Measurements from ENCODE around the gene RBMS1. TPM values are rescaled to one million over a fixed set of nuclear protein-coding genes. Genes with fewer than 3 reads are reported as not detected.

Gene RBMS1
- total and polyA plus RNA-seq, 2 donors (not counting 1 experiment from before 2014, with no cell fraction given), result 18.0 to 36.7 TPM

DNA sequence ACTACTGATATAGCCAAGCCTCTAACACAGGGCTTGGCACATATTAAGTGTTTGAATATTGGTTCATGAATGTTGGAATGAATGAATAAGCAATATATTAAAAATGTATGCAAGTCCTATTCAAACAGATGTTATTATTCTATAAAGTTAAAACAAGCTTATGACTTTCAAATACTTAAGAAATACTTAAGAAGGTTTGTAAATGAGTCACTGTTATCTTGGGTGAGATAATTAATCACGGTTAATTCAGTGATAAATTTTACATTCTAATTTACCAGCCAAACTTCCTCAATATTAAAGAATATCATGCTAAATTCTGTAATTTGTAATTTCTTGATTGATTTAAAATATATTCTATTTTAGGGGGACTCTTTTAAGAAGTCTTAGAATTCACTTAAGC lies 74.8 kb downstream of the RBMS1 start:
- H3K4me3 Mint-ChIP-seq, result no peak overlapping the region
- Histone ChIP-seq H2AFZ (ENCODE audit: insufficient read depth, low read depth, low read length, poor library complexity, severe bottlenecking) (no peak overlapping the region), H3K27ac (ENCODE audit: low read length in 2 of 2) (no peak overlapping the region), H4K20me1 (ENCODE audit: control insufficient read depth, insufficient read depth, low read length, poor library complexity, severe bottlenecking) (no peaks in the 10 kb centered on the region), H3K27me3 (replicated peaks in 1 of 4; ENCODE audit: control extremely low read depth in 1 of 4, control insufficient read depth in 3 of 4, insufficient read depth in 4 of 4, low read length in 3 of 4) (no peaks in the 10 kb centered on the region), H3K4me1 (ENCODE audit: control insufficient read depth in 2 of 2, insufficient read depth in 2 of 2, low read length in 2 of 2) (no peaks in the 10 kb centered on the region), H3K4me2 (replicated peaks; ENCODE audit: low read depth, low read length, poor library complexity, severe bottlenecking) (no peak overlapping the region), H3K36me3 (replicated peaks in 1 of 2; ENCODE audit: control extremely low read depth in 1 of 2, control insufficient read depth in 1 of 2, extremely low read depth in 1 of 2, insufficient read depth in 2 of 2, low read length in 1 of 2) (no peaks in the 10 kb centered on the region), H3K4me3 (ENCODE audit: control extremely low read depth in 1 of 5, extremely low read depth in 1 of 5, insufficient read depth in 1 of 5, low read depth in 2 of 5, low read length in 4 of 5) (no peak overlapping the region), H3K9ac (ENCODE audit: low read length) (no peak overlapping the region), H3K9me3 (ENCODE audit: control extremely low read depth in 1 of 3, control insufficient read depth in 2 of 3, insufficient read depth in 1 of 3, low read length in 2 of 3) (no peaks in the 10 kb centered on the region), H3K79me2 (ENCODE audit: control insufficient read depth, insufficient read depth, low read length) (no peaks in the 10 kb centered on the region)
- H3K9me3 Mint-ChIP-seq (ENCODE audit: insufficient read depth), result no peaks in the 10 kb centered on the region
- ChIA-PET CTCF (interaction anchor here (2.4 kb wide), 1 partner anchor 11 kb away, joined by 12 read pairs; no protein-coding TSS in a partner anchor), POLR2A (no interaction called here)
- peaks cover 13% of the 10 kb centered on the region for H3K27me3 Mint-ChIP-seq
- no peak for TF ChIP-seq EZH2 (IDR thresholded peaks at IDR 0.05; ENCODE audit: borderline replicate concordance, insufficient read depth, low read depth, low read length, poor library complexity, severe bottlenecking)
- TF ChIP-seq, protein P1, sequence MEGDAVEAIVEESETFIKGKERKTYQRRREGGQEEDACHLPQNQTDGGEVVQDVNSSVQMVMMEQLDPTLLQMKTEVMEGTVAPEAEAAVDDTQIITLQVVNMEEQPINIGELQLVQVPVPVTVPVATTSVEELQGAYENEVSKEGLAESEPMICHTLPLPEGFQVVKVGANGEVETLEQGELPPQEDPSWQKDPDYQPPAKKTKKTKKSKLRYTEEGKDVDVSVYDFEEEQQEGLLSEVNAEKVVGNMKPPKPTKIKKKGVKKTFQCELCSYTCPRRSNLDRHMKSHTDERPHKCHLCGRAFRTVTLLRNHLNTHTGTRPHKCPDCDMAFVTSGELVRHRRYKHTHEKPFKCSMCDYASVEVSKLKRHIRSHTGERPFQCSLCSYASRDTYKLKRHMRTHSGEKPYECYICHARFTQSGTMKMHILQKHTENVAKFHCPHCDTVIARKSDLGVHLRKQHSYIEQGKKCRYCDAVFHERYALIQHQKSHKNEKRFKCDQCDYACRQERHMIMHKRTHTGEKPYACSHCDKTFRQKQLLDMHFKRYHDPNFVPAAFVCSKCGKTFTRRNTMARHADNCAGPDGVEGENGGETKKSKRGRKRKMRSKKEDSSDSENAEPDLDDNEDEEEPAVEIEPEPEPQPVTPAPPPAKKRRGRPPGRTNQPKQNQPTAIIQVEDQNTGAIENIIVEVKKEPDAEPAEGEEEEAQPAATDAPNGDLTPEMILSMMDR (IDR thresholded peaks at IDR 0.05), result no peak
- intact Hi-C loops (cut with micrococcal nuclease), result no loop called here
- DNase-seq, result no peak
- no CpG with 5 or more reads among the region's 1 CpG for WGBS (ENCODE audit: insufficient coverage)
- H3K27ac Mint-ChIP-seq, result no peak overlapping the region
- ATAC-seq (ENCODE audit: low read depth), result no peak
- H3K4me1 Mint-ChIP-seq, result peaks cover 6% of the 10 kb centered on the region

DNA sequence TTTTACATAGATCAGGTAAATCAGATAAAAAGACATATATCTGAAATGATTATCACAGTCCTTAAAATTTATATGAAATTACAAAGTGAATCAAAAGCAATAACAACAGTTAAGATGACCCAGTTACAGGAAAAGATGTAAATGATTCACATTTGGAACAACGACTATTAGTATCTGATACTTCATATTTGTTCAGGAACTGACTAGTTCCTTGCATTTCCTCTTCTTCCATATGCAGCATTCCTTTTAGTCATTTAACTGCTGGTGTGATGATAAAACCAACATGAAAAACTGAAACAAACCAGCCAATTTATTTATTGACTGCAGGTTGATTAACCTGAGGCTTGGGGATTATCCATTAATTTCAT lies 75.2 kb downstream of the RBMS1 start:
- POLR2A ChIA-PET, result no interaction called here
- no peak overlapping the region for H3K4me3 Mint-ChIP-seq
- no peak overlapping the region for H3K4me2 ChIP-seq (replicated peaks; ENCODE audit: low read depth, low read length, poor library complexity, severe bottlenecking)

More for the DNA sequence above, 75.2 kb downstream of the RBMS1 start:
- no peaks in the 10 kb centered on the region for H3K79me2 ChIP-seq (ENCODE audit: control insufficient read depth, insufficient read depth, low read length)
- ATAC-seq (ENCODE audit: low read depth) (no peak), DNase-seq (no peak)
- TF ChIP-seq, protein P1 (IDR thresholded peaks at IDR 0.05), result no peak
- TF ChIP-seq EZH2 (IDR thresholded peaks at IDR 0.05; ENCODE audit: borderline replicate concordance, insufficient read depth, low read depth, low read length, poor library complexity, severe bottlenecking), result no peak
- WGBS (ENCODE audit: insufficient coverage), result no CpG with 5 or more reads among the region's 1 CpG
- no peak overlapping the region for H3K9ac ChIP-seq (ENCODE audit: low read length)
- no peak overlapping the region for H3K4me3 ChIP-seq (ENCODE audit: control extremely low read depth in 1 of 5, extremely low read depth in 1 of 5, insufficient read depth in 1 of 5, low read depth in 2 of 5, low read length in 4 of 5)
- H2AFZ ChIP-seq (ENCODE audit: insufficient read depth, low read depth, low read length, poor library complexity, severe bottlenecking), result no peak overlapping the region
- no peaks in the 10 kb centered on the region for H3K4me1 ChIP-seq (ENCODE audit: control insufficient read depth in 2 of 2, insufficient read depth in 2 of 2, low read length in 2 of 2)
- no peaks in the 10 kb centered on the region for H4K20me1 ChIP-seq (ENCODE audit: control insufficient read depth, insufficient read depth, low read length, poor library complexity, severe bottlenecking)
- no peaks in the 10 kb centered on the region for H3K9me3 ChIP-seq (ENCODE audit: control extremely low read depth in 1 of 3, control insufficient read depth in 2 of 3, insufficient read depth in 1 of 3, low read length in 2 of 3)
- no peaks in the 10 kb centered on the region for H3K36me3 ChIP-seq (replicated peaks in 1 of 2; ENCODE audit: control extremely low read depth in 1 of 2, control insufficient read depth in 1 of 2, extremely low read depth in 1 of 2, insufficient read depth in 2 of 2, low read length in 1 of 2)
- H3K27ac ChIP-seq (ENCODE audit: low read length in 2 of 2), result no peak overlapping the region
- no peaks in the 10 kb centered on the region for H3K27me3 ChIP-seq (replicated peaks in 1 of 4; ENCODE audit: control extremely low read depth in 1 of 4, control insufficient read depth in 3 of 4, insufficient read depth in 4 of 4, low read length in 3 of 4)
- no peaks in the 10 kb centered on the region for H3K9me3 Mint-ChIP-seq (ENCODE audit: insufficient read depth)
- CTCF ChIA-PET, result interaction anchor here (2.4 kb wide), 1 partner anchor 12 kb away, joined by 12 read pairs; no protein-coding TSS in a partner anchor
- no peak overlapping the region for H3K27ac Mint-ChIP-seq
- intact Hi-C loops (cut with micrococcal nuclease), result no loop called here
- H3K27me3 Mint-ChIP-seq, result peaks cover 13% of the 10 kb centered on the region
- peaks cover 6% of the 10 kb centered on the region for H3K4me1 Mint-ChIP-seq
